HPDE6-E6E7 (cell line): Measurements from ENCODE around the gene BRD7.
"Not testable (repeated sequence)": the region's sequence is repeated elsewhere in the genome, so short reads cannot be mapped to it uniquely, and the experiment has no call there.

Source experiments
- DNase-seq: peaks from one replicate; pipeline ENCODE4 v3.0.0; 2011; ENCODE audit warnings: missing footprints; ENCODE audit errors: extremely low spot score

Gene BRD7

DNA sequence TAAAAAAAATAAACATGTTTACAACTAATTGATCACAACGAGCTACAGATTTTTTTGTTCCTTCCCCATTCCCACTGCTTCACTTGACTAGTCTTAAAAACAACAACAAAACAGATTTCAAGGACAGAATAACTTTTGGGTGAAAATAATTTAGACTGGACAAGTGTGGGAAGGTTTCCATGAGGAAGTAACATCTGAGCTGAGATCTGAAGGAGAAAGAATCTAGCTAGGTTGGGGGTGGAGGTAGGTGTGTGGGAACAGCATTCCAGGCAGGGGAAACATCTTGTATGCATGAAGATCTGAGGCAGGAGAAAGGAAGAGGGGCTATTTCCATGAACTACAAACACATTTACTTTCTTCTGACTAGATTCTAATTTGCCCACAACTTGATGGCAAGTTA, 9.2 kb downstream of the BRD7 start:
- no peak for DNase-seq

GRCh38 chr16:50354629-50355456, 13.9 kb downstream of the BRD7 start:
- DNase-seq: no peak

GRCh38 chr16:50354082-50354481, 14.7 kb downstream of the BRD7 start:
- DNase-seq: no peak

- no peak for DNase-seq
Observed at GRCh38 chr16:50351952-50352351, 16.8 kb downstream of the BRD7 start.

DNA sequence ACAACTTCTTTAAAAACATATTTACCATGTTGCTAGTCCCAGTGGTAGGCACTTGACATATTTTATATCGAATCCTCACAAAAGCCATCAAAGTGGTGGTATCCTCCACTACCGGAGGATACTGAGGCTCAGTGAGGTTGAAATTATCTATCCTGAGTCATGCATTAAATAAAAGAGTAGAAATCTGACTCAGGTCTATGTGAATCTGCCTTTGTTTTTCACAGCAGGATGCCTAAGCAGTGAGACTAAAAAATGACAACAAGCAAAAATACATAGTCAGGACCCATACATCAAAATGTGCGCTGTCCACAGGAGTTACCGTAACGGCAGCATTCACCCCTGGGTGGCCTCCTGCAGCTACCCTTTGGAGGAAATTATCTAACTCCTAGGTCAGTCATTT, 17.7 kb downstream of the BRD7 start:
- DNase-seq: no peak

GRCh38 chr16:50345210-50345609, 23.6 kb downstream of the BRD7 start:
- not testable (repeated sequence) for DNase-seq

DNA sequence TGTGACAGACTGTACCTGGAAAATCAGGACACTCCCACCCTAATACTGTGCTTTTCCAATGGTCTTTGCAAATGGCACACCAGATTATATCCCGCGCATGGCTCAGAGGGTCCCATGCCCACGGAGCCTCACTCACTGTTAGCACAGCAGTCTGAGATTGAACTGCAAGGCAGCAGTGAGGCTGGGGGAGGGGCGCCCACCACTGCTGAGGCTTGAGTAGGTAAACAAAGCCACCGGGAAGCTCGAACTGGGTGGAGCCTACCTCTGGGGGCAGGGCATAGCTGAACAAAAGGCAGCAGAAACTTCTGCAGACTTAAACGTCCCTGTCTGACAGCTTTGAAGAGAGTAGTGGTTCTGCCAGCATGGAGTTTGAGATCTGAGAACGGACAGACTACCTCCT, 25.2 kb downstream of the BRD7 start:
- DNase-seq: not testable (repeated sequence)

DNA sequence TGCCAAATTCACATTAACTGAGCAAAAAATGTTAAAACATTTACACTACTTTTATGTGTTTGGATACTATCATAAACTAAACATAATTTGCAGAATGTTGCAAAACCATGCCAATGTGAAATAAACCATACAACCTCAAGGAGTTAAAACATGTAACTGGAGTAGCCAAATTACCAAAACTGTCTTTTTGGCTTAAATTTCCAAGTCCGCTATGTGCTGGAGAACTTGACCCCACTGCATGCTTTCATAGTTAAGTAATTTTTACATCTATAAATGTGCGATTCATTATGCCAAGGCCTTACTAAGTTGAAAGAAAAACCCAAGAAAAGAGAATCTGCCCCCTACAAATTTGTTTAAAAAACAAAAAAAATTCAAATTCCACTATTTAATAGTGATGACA, 28.2 kb downstream of the BRD7 start:
- no peak for DNase-seq

GRCh38 chr16:50338371-50339231, 30.2 kb downstream of the BRD7 start:
- no peak for DNase-seq

DNA sequence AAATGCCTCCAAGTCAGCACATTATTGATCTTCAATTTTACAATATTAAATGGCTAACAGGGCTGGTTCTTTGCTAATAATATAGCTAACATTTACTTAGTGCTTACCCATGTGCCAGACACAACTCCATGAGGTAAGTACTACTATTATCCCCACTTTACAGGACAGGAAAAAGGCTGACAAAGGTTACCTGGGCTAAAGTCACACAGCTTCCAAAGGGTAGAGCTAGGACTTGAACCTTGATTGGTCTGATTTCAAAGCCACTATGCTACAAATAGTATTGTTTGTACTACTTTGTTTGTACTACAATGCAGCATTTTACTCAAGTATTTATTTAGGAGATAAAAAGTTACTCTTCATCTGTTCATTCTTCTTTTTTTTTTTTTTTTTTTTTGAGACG, 31.9 kb downstream of the BRD7 start:
- no peak for DNase-seq

DNA sequence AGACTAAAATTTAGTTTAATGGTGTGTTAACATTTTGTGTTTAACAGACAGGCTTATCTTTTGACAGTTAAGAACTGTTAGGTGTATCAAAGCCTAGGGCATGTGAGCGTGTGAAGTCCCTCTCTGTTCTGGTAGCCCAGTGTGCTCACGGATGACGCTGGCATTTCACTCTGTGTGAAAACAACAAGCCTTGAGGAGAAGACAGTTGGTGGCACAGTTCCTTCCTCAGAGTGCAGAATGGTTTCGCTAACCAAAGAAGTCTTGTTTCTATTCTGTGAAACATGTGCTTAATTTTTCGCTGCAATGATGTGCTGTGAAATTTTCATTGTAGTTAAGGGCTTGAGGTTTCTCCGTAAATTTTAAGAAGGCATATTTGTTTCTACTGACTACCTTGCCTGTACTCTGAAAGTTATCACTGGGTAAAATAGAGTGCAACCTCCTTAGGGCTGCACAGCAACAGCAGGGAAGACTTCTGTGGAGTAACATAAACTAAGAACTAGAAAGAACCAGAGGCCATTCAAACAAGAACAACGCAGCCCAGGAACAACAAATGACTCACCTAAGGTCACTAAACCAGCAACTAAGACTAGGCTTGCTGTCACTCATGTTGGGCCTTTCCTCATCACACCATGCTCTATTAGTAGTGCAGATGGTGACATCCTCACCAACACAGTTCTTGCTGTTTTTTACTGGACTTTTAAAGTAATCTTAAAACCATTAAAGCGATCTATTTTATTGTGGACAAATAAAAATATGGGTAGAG, 33.4 kb downstream of the BRD7 start:
- DNase-seq: no peak

- no peak for DNase-seq
Observed at GRCh38 chr16:50334106-50334975, 34.4 kb downstream of the BRD7 start.

GRCh38 chr16:50332599-50332998, 36.2 kb downstream of the BRD7 start:
- no peak for DNase-seq

DNA sequence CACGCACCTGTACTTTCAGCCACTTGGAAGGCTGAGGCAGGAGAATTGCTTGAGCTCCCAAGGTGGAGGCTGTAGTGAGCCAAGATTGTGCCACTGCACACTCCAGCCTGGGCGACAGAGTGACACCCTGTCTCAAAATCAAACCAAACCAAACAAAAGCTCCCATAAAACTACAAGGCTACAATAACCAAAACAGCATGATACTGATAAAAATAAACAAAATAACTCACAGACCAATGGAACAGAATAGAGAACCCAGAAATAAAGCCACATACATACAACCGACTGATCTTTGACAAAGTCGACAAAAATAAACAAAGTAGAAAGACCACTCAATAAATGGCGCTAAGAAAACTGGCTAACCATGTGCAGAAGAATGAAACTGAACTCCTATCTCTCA, 37.2 kb downstream of the BRD7 start:
- no peak for DNase-seq

DNA sequence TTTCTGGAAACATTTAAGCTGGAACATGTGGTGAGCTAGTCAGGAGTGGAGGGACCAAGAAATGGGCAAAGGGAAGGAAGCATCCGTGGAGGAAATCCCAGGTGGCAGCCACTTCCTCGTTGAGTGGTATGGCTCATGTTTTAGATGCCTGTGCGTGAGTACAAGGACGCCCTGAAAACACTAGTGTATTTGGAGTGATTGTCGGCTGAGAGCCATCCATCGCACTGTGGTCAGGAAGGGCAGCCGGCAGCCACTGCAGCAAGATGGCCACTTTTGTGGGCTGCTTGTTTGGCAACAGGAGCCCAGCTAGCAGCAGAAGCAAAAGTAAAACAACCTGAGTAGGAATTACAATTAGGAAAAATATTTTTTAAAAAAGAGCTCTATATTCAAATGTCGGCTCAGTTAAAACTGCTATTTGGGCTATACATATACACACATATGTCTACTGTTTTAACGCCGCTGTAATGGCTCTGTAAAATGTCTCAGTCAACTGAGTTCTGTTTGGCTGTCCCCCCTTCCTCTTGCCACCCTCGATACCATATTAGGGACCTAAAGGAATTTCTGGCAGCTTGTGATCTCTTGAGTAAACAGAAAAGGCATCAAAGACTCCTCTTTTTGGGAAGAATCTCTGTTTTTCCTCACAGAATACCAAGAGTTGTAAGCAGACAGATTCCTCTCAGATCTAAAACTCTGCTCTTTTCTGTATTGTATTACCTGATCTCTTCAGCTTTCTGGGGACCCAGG, 39.2 kb downstream of the BRD7 start:
- no peak for DNase-seq

- no peak for DNase-seq
Observed at GRCh38 chr16:50326835-50327465, 41.8 kb downstream of the BRD7 start.

GRCh38 chr16:50326264-50326663, 42.5 kb downstream of the BRD7 start:
- no peak for DNase-seq

DNA sequence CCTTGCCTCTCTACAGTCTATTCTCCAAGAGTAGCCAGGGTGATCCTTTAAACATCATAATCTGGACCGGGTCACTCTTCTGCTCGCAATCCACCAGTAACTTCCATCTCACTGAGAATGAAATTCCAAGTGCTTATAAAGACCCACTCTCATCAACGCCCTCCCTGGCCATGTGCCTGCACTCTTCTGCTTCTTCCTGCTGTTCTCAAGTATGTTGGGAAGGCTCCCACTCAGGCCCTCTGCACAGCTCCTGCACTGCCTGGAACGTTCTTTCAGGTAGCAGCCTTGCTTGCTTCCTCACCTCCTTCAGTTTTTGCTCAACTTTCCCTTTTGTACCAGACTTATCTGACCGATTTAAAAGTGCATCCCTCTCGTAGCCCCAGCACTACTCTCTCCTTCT, 44.4 kb downstream of the BRD7 start:
- DNase-seq: no peak

- DNase-seq: no peak
Observed at GRCh38 chr16:50323335-50324011, 45.3 kb downstream of the BRD7 start.
